GM18858 (cell line): ENCODE data around the gene NDUFS1.

Source experiments
- ATAC-seq: cut with Tn5 transposase; IDR thresholded peaks from one replicate; pipeline ENCODE4 v1.9.1; 2021; ENCODE audit not compliant: unreplicated experiment

Gene NDUFS1

DNA sequence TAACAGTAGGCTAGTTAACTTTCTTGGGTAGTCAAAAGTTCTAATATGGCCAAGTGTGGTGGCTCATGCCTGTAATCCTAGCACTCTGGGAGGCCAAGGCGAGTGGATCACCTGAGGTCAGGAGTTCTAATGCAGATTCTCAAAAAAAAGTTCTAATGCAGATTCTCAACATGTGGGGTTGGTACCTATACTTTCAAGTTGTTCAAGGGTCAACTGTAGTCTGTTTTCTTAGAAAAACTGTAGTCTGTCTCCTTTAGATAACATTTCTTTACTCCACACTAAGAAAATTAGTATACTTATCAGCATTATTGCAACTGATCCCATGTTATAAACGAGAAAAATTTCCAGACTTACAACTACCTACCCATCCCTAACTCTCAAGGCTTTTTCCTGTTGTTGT lies 89.8 kb downstream of the NDUFS1 start:
- no peak for ATAC-seq

- no peak for ATAC-seq
Observed at GRCh38 chr2:206068207-206068606, 91.0 kb downstream of the NDUFS1 start.
